Peyer's patch (tissue), 4 donors: Measurements from ENCODE around the gene RAC3.

ENCODE experiments used
- POLR2A ChIP-seq, 2 donors: fragments of 450-650 bp; IDR thresholded peaks; one replicate each; pipeline ENCODE4 v1.5.1; 2017; ENCODE audit warnings: antibody characterized with exemption in 2 of 2, mild to moderate bottlenecking in 2 of 2, moderate library complexity in 2 of 2
- TF ChIP-seq, protein P1 (sequence below), 6 experiments: fragments of 450-650 bp in 4 of 6; fragments of 200-600 bp in 2 of 6; sonication (generic) in 1 of 6; IDR thresholded peaks; one replicate each; pipeline ENCODE4 v1.5.1; 2017 to 2019; ENCODE audit warnings: antibody characterized with exemption in 6 of 6, mild to moderate bottlenecking in 3 of 6, moderate library complexity in 1 of 6

DNA sequence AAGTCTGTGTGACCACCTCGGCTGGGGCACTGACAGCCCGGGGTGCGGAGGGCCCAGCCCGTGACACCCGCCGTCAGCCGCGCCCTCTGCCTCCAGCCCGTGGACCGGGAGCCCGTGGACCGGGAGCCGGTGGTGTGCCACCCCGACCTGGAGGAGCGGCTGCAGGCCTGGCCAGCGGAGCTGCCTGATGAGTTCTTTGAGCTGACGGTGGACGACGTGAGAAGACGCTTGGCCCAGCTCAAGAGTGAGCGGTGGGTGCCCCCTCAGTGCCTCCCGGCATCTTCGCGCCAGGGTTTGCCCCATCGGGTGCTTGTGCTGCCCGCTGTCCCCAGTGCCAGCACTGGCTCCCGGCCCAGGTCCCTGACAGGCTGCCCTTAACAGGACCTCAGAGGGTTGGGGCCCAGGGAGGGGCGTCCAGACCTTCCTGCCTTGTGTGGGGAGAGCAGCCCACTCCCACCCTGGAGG lies 22.5 kb upstream of the RAC3 start:
- TF ChIP-seq, protein P1, sequence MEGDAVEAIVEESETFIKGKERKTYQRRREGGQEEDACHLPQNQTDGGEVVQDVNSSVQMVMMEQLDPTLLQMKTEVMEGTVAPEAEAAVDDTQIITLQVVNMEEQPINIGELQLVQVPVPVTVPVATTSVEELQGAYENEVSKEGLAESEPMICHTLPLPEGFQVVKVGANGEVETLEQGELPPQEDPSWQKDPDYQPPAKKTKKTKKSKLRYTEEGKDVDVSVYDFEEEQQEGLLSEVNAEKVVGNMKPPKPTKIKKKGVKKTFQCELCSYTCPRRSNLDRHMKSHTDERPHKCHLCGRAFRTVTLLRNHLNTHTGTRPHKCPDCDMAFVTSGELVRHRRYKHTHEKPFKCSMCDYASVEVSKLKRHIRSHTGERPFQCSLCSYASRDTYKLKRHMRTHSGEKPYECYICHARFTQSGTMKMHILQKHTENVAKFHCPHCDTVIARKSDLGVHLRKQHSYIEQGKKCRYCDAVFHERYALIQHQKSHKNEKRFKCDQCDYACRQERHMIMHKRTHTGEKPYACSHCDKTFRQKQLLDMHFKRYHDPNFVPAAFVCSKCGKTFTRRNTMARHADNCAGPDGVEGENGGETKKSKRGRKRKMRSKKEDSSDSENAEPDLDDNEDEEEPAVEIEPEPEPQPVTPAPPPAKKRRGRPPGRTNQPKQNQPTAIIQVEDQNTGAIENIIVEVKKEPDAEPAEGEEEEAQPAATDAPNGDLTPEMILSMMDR (IDR thresholded peaks at IDR 0.05) = no peak
- no peak for TF ChIP-seq POLR2A (IDR thresholded peaks at IDR 0.05)
